DOHH2 (cell line): ENCODE results near the gene THSD7A.

Source experiments
- CTCF ChIP-seq: fragments of 200-600 bp; sonication (generic); IDR thresholded peaks from one replicate; pipeline ENCODE4 v1.5.1; 2014; ENCODE audit warnings: antibody characterized with exemption, mild to moderate bottlenecking, low read depth, low read length; ENCODE audit not compliant: poor library complexity, severe bottlenecking
- EZH2phosphoT487 ChIP-seq: fragments of 200-600 bp; sonication (generic); IDR thresholded peaks from 2 replicates; pipeline ENCODE4 v1.6.1; 2017; ENCODE audit warnings: borderline replicate concordance, mild to moderate bottlenecking, antibody characterized with exemption, low read length, moderate library complexity, mixed read lengths

- TF ChIP-seq CTCF (no peak), EZH2phosphoT487 (no peak)
Measured at GRCh38 chr7:11817111-11817740, 14.8 kb downstream of the THSD7A start.
